Activated T-helper 1 cell treated with anti-CD3 and anti-CD28 coated beads, Interleukin-12 subunit alpha, Interleukin-12 subunit beta, Interleukin-2, Interleukin-4 antibody, amounts not matched to agents 30 ng/mL and 10 ng/mL and 1 ng/mL, durations not matched to agents 14 hours and 24 hours and 36 hours (primary cell): ENCODE data around the gene STK40. TPM values are rescaled to one million over a fixed set of nuclear protein-coding genes. Genes with fewer than 3 reads are reported as not detected.

Source experiments
- DNase-seq: peaks from one replicate; pipeline ENCODE4 v3.0.0; 2021; ENCODE audit warnings: low spot score
- H3K27ac Mint-ChIP-seq: one replicate; pipeline ENCODE4 v1.8.0; 2021; ENCODE audit warnings: mild to moderate bottlenecking, mixed read lengths
- H3K27me3 Mint-ChIP-seq: one replicate; pipeline ENCODE4 v1.8.0; 2022; ENCODE audit warnings: mild to moderate bottlenecking, moderate library complexity, mixed read lengths; ENCODE audit not compliant: insufficient read depth
- H3K36me3 Mint-ChIP-seq: one replicate; pipeline ENCODE4 v1.8.0; 2021; ENCODE audit warnings: low read depth, mixed read lengths
- H3K4me1 Mint-ChIP-seq: one replicate; pipeline ENCODE4 v1.8.0; 2021; ENCODE audit warnings: low read depth, mixed read lengths
- H3K4me3 Mint-ChIP-seq: one replicate; pipeline ENCODE4 v1.8.0; 2021; ENCODE audit warnings: mild to moderate bottlenecking, moderate library complexity, mixed read lengths
- H3K9me3 Mint-ChIP-seq: one replicate; pipeline ENCODE4 v1.8.0; 2021; ENCODE audit warnings: mixed read lengths
- intact Hi-C: fragments of 100-400 bp; cut with micrococcal nuclease; formaldehyde crosslinking; loops from one replicate; pipeline ENCODE4 v1.15.1; 2024
- total RNA-seq: library from RNA; stranded (reverse); gene quantifications from 2 replicates; pipeline ENCODE4 v1.2.3, GENCODE V29; 2022

The STK40 gene
- total RNA-seq, 1 donor from 2014 or later: 46.5 TPM

DNA sequence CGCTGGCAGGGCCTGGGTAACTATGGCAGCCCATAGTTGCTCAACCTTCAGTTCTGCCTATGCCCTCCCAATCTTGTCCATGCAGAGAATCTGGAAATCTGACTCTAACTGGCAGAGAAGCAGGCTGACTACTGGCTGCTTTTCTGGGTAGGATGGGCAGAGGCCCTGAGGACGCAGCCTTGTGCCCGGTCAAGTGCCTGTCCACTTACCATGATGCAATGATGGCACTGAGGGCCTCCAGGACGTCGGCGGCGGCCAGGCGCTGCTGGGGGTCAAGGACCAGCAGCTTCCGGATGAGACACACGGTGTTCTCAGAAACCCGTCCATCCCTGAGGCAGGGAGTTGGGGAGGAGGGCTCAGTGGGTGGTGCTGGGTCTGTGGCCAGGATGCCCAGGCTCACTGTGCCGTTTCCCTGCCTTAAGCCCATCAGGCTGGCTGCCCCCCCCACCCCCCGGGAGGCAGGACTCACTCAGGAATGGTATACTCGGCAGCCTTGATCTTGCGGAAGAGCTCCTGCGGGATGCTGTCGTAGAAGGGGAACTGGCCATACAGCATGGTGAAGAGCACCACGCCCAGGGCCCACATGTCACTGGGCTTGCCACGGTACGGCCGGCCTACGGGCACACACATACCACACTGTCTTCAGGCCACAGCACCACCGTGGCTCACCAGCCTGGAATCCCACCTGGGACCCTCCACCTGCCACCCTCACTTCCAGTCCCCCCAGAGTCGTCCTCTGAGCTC lies 41.9 kb downstream of the STK40 start:
- DNase-seq: no peak
- no peak overlapping the region for H3K4me3 Mint-ChIP-seq
- H3K9me3 Mint-ChIP-seq: no peaks in the 10 kb centered on the region
- H3K27me3 Mint-ChIP-seq: no peaks in the 10 kb centered on the region
- H3K4me1 Mint-ChIP-seq: peaks cover 9% of the 10 kb centered on the region
- peaks cover 19% of the 10 kb centered on the region for H3K36me3 Mint-ChIP-seq
- no peak overlapping the region for H3K27ac Mint-ChIP-seq
- intact Hi-C loops: no loop called here

DNA sequence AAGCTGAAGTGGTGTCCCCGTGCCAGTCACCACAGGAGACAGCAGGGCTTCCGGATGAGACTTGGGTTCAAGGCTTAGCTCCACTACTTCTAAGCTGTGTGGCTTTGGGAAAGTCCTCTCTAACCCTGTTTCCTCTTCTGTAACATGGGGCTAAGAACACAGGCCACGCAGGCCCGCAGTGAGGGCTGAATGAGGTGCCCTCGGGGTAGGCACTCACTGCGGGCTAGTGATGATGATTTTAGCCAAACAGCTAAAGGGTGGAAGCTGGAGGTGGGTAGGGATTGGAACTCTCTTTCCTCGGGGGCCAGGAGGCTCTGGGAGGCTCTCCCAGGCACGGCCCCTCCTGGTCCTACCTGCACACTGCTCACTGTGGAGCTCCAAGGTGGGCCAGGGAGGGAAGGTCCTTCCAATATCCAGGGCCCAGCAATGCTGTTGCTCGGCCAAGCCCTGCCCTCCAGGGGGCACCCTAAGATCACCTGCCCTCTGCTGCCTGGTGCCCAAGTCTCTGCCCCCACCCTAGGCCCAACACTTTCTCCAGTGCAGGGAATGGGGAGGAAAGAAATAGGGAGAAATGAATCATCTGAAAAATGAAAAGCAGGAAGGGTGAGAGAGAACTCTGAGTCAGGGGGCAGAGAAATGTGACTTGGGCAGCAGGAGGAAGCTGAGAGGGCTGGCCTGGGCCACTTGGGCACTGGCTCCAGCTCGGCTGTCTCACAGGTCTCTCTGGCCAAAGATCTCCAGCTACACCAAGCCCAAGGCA lies 43.1 kb downstream of the STK40 start:
- peaks cover 15% of the 10 kb centered on the region for H3K4me1 Mint-ChIP-seq
- H3K9me3 Mint-ChIP-seq: no peaks in the 10 kb centered on the region
- no peak overlapping the region for H3K4me3 Mint-ChIP-seq
- H3K27ac Mint-ChIP-seq: peak overlapping the region; percentile 44
- intact Hi-C loops: loop anchor here (1.0 kb wide), 2 partner anchors 27 to 78 kb away; no protein-coding TSS in a partner anchor
- no peaks in the 10 kb centered on the region for H3K27me3 Mint-ChIP-seq
- H3K36me3 Mint-ChIP-seq: peaks cover 12% of the 10 kb centered on the region
- peak; percentile 37 for DNase-seq

DNA sequence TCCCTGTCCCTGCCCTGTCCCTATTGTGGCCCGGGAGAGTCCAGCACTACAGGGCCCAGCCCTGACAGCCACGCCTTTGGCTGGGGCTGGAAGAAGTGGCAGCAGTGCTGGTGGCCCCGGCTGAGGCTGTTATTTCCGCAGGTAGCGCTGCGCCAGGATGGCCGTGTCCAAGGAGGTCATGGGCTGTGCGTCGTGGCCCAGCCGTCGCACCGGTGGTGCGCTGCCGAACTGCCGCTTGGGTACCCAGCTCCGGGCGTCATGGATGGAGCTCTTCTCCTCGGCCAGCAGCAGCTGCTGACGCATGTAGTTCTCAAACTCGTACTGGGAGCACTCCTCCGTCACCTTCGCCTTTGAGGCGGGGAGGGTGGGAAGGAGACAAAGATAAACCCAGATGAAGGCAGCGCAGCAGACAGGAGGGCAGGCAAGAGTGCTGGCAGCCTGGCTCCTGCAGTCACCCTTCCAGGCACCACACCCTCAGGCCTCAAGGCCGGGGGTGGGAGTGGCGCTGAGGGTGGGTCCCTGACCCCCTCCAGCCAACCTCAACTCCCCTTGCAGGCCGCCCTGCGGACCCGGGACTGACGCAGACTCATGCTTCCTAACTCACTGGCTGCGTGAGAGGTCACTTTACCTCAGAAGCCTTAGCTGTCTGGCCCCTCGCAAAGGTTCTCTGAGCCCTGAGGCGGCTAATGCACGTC lies 44.0 kb downstream of the STK40 start:
- Mint-ChIP-seq H3K36me3 (peaks cover 5% of the 10 kb centered on the region), H3K27ac (no peak overlapping the region), H3K4me3 (no peak overlapping the region)

DNA sequence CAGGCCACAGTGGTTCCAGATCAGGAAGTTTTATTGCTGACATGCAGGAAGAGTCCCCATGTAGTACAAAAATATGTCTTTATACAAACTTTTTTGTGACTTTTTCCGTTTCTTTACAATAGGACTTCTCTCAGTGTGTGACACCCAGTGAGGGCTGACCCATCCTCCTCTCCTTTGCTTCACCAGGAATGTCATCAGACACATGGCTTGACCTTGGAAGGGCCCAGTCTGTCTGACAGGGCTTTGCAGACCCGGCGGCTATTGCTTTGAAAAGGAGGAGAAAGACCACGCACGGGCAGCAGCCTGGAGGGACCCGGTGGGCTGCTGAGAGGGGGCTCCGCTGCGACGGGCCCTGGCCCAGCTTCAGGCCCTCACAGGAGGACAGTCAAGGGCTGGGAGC lies 46.1 kb downstream of the STK40 start:
- H3K4me3 Mint-ChIP-seq: no peak overlapping the region
- H3K9me3 Mint-ChIP-seq: no peaks in the 10 kb centered on the region
- H3K4me1 Mint-ChIP-seq: peaks cover 15% of the 10 kb centered on the region
- no peaks in the 10 kb centered on the region for H3K27me3 Mint-ChIP-seq
- no peak overlapping the region for H3K27ac Mint-ChIP-seq
- H3K36me3 Mint-ChIP-seq: peaks cover 2% of the 10 kb centered on the region
- DNase-seq: no peak
- intact Hi-C loops: no loop called here

More for the DNA sequence above, 44.0 kb downstream of the STK40 start:
- Mint-ChIP-seq H3K9me3 (no peaks in the 10 kb centered on the region), H3K27me3 (no peaks in the 10 kb centered on the region), H3K4me1 (peaks cover 15% of the 10 kb centered on the region)
- no peak for DNase-seq
- intact Hi-C loops: loop anchor here (1.0 kb wide), 2 partner anchors 28 to 79 kb away; no protein-coding TSS in a partner anchor

DNA sequence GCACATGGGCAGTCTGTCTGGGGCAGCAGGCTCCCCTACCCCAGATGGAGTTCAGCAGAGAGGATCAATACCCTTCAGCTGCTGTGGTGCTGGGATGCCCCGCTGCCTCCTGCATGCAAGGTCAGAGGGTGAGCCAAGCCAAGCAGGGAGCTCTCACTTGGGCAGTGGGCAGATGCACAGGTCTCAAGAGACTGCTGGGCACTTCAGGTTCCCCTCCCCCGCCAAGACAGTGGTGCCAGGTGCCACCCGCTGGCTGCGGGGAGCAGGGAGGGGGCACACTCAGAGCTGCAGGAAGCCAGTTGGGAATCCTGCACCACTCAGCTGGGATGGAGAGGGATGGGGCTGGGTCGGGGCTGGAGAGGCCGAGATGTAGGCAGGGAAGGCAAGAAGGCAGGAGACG lies 46.5 kb downstream of the STK40 start:
- Mint-ChIP-seq H3K4me3 (no peak overlapping the region), H3K4me1 (peaks cover 15% of the 10 kb centered on the region), H3K36me3 (peaks cover 2% of the 10 kb centered on the region), H3K27me3 (no peaks in the 10 kb centered on the region), H3K9me3 (no peaks in the 10 kb centered on the region), H3K27ac (no peak overlapping the region)
- intact Hi-C loops: no loop called here
- DNase-seq: no peak

DNA sequence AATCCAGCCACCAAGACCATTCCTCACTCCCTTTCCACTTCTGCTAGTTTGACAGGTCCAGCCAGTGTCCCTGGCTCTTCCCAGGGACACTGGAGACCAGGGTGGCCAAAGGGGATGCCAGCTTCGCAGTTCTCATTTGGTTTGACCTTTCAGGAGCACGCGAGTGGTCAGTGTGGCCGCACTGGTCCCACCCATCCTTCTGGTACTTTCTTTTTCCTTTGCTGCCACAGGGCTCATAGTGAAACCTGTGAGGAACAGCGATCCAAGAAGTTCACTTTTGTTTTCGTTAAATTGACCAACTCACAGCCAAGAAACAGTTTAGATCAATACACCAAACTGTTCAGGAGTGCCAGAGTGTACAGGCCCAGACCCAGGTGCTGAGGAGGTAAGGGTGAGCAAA lies 47.9 kb downstream of the STK40 start:
- intact Hi-C loops: no loop called here
- H3K4me3 Mint-ChIP-seq: no peak overlapping the region
- no peak overlapping the region for H3K27ac Mint-ChIP-seq
- no peak for DNase-seq
- no peaks in the 10 kb centered on the region for H3K9me3 Mint-ChIP-seq
- peaks cover 15% of the 10 kb centered on the region for H3K4me1 Mint-ChIP-seq
- peaks cover 1% of the 10 kb centered on the region for H3K36me3 Mint-ChIP-seq
- peaks cover 1% of the 10 kb centered on the region for H3K27me3 Mint-ChIP-seq

DNA sequence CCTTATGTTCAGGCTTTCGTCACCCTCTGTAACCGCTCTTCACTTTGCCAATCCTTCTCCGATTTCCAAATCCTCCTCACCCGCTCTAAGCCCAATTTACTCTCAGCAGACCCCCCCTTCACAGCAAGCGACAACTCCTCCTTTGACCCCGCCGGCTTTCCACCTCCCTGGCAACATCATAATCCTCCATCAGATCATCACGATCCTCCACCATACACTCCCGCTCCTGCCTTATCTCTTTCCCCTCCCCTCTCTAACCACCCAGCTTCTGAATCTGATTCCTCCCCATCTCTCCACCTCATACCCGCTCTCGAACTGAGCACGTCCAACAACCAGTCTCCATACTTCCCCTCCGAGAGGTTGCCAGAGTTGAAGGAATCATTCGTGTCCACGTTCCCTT lies 54.8 kb downstream of the STK40 start:
- Mint-ChIP-seq H3K27me3 (peaks cover 15% of the 10 kb centered on the region), H3K36me3 (no peaks in the 10 kb centered on the region), H3K4me3 (no peak overlapping the region), H3K27ac (no peak overlapping the region), H3K9me3 (no peaks in the 10 kb centered on the region), H3K4me1 (peaks cover 13% of the 10 kb centered on the region)
- no peak for DNase-seq
- intact Hi-C loops: no loop called here

DNA sequence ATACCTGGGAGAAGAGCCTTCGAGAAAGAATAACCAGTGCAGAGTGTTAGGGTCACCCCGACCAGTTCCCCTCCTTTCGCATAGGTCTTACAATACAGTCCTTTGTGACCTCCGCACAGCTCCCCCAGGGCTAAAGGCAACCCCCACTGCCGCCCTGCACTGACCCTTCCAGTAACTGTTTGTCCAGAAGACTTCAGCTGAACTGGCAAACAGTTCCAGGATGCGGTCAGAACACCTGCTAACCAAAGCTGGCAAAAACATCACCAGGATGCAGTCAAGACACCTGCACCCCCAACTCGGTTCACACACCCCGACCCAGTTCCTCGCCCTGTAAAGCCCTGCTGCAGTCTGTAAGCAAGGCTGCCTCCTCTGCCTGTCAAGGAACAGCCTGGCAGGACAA lies 55.9 kb downstream of the STK40 start:
- Mint-ChIP-seq H3K9me3 (no peaks in the 10 kb centered on the region), H3K27ac (no peak overlapping the region)

DNA sequence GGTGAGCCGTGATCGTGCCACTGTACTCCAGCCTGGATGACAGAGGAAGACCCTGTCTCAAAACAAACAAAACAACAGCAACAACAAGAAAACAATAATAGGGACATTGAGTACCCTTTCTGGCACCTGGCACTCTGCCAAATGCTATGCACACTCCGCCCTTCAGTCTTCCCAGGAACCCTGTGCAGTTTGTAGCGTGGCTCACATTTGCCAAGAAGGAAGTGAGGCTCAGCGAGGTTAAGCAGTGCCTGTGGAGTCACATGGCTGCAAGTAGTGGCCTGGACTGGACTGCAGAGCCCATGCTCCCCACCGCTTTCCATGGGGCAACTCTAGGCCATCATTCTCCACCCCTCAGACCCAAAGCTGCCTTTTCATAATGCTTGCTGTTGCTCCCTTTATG lies 57.0 kb downstream of the STK40 start:
- Mint-ChIP-seq H3K4me3 (no peak overlapping the region), H3K36me3 (no peaks in the 10 kb centered on the region), H3K27ac (no peak overlapping the region), H3K4me1 (peaks cover 24% of the 10 kb centered on the region), H3K27me3 (peaks cover 15% of the 10 kb centered on the region), H3K9me3 (no peaks in the 10 kb centered on the region)
- intact Hi-C loops: no loop called here
- DNase-seq: no peak

More for the DNA sequence above, 55.9 kb downstream of the STK40 start:
- peaks cover 13% of the 10 kb centered on the region for H3K4me1 Mint-ChIP-seq
- H3K4me3 Mint-ChIP-seq: no peak overlapping the region
- intact Hi-C loops: no loop called here
- H3K27me3 Mint-ChIP-seq: peaks cover 15% of the 10 kb centered on the region
- H3K36me3 Mint-ChIP-seq: no peaks in the 10 kb centered on the region
- no peak for DNase-seq

DNA sequence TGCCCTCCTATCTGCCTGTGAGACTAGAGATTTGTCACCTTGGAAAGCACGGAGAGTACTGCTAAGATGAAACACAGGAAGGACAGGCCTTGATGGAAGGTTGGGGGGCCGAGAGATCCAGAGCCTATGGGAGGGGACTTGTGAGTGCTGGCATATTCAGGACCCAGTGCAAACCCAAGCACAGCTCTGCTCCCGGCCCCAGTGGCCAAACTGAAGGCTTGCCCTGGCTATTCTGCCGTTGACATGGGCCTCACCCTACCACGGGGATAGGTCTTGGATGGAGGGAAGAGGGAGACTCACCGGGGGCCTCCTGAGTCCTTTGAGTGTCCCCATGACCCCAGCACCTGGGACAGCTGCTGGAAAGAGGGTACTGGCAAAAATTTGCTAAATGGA lies 57.6 kb downstream of the STK40 start:
- no peaks in the 10 kb centered on the region for H3K9me3 Mint-ChIP-seq
- H3K36me3 Mint-ChIP-seq: no peaks in the 10 kb centered on the region
- H3K4me3 Mint-ChIP-seq: no peak overlapping the region
- intact Hi-C loops: no loop called here
- no peak for DNase-seq
- no peak overlapping the region for H3K27ac Mint-ChIP-seq
- H3K27me3 Mint-ChIP-seq: peaks cover 15% of the 10 kb centered on the region
- H3K4me1 Mint-ChIP-seq: peaks cover 25% of the 10 kb centered on the region

DNA sequence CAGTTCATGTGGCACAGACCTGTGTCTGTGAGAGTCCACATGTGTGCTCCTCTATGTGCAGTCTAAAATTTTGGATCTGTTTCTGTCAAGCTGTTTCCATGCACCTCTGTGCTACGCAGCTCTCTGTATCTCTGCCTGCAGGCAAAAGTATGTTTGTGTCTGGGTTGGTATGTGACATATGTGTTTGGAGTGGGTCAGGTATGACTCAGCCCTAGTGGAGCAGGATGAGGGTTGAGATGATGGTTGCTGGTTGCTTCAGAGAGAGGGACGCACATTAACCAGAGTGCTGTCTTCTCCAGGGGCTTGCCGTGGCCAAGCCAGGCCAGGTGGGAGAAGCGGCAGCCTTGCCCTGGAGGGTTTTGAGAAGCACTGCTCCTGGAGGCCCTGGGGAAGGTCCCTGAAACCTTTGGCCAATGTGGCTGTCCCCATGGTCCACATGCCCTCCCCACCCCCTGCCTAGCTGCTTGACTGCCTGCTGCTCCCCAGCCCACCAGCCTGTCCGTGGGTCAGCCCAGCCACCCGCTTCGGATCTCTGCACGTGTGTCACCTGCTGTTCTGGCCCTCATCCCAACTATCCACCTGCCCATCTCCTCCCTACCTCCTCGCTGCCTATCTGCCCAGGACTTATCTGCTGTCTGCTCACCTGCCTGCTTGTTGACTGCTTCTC lies 58.2 kb downstream of the STK40 start:
- peaks cover 11% of the 10 kb centered on the region for H3K27me3 Mint-ChIP-seq
- no peaks in the 10 kb centered on the region for H3K36me3 Mint-ChIP-seq
- intact Hi-C loops: no loop called here
- no peak overlapping the region for H3K4me3 Mint-ChIP-seq
- H3K4me1 Mint-ChIP-seq: peaks cover 25% of the 10 kb centered on the region
- no peaks in the 10 kb centered on the region for H3K9me3 Mint-ChIP-seq
- H3K27ac Mint-ChIP-seq: no peak overlapping the region
- DNase-seq: no peak

DNA sequence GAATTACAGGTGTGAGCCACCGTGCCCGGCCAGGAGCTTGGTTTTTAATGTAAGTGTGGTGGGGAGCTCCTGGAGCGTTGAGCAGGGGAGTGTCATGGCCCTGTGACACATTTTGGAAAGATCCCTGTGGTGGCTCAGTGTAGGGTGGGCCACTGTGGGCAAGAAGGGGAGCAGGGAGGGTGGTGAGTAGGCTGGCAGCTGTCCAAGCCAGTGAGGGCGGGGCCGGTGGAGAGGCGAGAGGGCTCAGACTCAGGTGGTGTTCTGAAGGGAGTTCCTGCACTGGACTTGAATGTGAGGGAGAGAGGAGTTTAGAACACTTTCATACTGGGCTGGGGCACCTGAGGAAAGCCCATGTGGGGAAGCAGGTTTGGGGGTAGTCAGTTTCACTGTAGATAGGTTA lies 59.2 kb downstream of the STK40 start:
- no peak for DNase-seq
- H3K27me3 Mint-ChIP-seq: peaks cover 4% of the 10 kb centered on the region
- H3K9me3 Mint-ChIP-seq: no peaks in the 10 kb centered on the region
- peaks cover 30% of the 10 kb centered on the region for H3K4me1 Mint-ChIP-seq
- no peak overlapping the region for H3K4me3 Mint-ChIP-seq
- H3K36me3 Mint-ChIP-seq: no peaks in the 10 kb centered on the region
- intact Hi-C loops: no loop called here
- no peak overlapping the region for H3K27ac Mint-ChIP-seq
